Left lung (tissue), 10 donors: Measurements from ENCODE around the gene DPYSL4. TPM values are rescaled to one million over a fixed set of nuclear protein-coding genes. Genes with fewer than 3 reads are reported as not detected.

Experiments
- ATAC-seq: fragments of 200-7000 bp; cut with Tn5 transposase; one replicate; pipeline ENCODE4 v1.9.1; 2020; ENCODE audit warnings: moderate library complexity
- DNase-seq, 4 donors: peaks; one replicate each; pipeline ENCODE4 v3.0.0-alpha.2; 2013 to 2020
- H3K27ac ChIP-seq, 2 donors: fragments of 200-600 bp; sonication (generic) in 1 of 2; one replicate each; pipeline versions ENCODE4 v1.5.0 to v1.8.0; 2020 to 2021
- H3K27me3 ChIP-seq, 2 donors: fragments of 200-600 bp; sonication (generic) in 1 of 2; one replicate each; pipeline versions ENCODE4 v1.5.0 to v1.8.0; 2020 to 2021
- H3K36me3 ChIP-seq, 2 donors: fragments of 200-600 bp; sonication (generic) in 1 of 2; one replicate each; pipeline versions ENCODE4 v1.5.0 to v1.8.0; 2020 to 2021
- H3K4me1 ChIP-seq, 2 donors: fragments of 200-600 bp; one replicate each; pipeline ENCODE4 v1.8.0; 2021
- H3K4me3 ChIP-seq, 2 donors: fragments of 200-600 bp; sonication (generic) in 1 of 2; one replicate each; pipeline versions ENCODE4 v1.5.0 to v1.8.0; 2020 to 2021; ENCODE audit warnings: mild to moderate bottlenecking in 1 of 2
- H3K9me3 ChIP-seq, 2 donors: fragments of 200-600 bp; sonication (generic) in 1 of 2; one replicate each; pipeline versions ENCODE4 v1.5.0 to v1.8.0; 2020 to 2021
- CTCF ChIP-seq, 2 donors: fragments of 200-600 bp; sonication (generic) in 1 of 2; IDR thresholded peaks; one replicate each; pipeline versions ENCODE4 v1.5.0 to v1.8.0; 2021; ENCODE audit warnings: antibody characterized with exemption in 2 of 2
- intact Hi-C, 2 donors: fragments of 100-400 bp; cut with DNase I; formaldehyde crosslinking; loops; one replicate each; pipeline versions ENCODE4 v1.11.2 to v1.14.2; 2022
- polyA plus RNA-seq, 6 donors: library from polyadenylated mRNA; unstranded; fragments of 120-200 nt; gene quantifications; one replicate each; pipeline ENCODE4 v1.2.1, GENCODE V29; 2013; ENCODE audit not compliant: insufficient read length in 6 of 6
- total RNA-seq, 2 donors: library from RNA; stranded (reverse); fragmentation: NEBNext Ultra II Directional; extraction: Animal tissue kit (Norgen Biotek cat#: 25700); gene quantifications; one replicate each; pipeline ENCODE4 v1.2.1, GENCODE V29; 2021
- donor health status: DM: no; HTN: yes; CAD: no.
- donor health status: DM: no; HTN: no; CAD: no.

DPYSL4 gene
- total and polyA plus RNA-seq, 8 donors, result 1.3 to 14.6 (median 10.4) TPM

DNA sequence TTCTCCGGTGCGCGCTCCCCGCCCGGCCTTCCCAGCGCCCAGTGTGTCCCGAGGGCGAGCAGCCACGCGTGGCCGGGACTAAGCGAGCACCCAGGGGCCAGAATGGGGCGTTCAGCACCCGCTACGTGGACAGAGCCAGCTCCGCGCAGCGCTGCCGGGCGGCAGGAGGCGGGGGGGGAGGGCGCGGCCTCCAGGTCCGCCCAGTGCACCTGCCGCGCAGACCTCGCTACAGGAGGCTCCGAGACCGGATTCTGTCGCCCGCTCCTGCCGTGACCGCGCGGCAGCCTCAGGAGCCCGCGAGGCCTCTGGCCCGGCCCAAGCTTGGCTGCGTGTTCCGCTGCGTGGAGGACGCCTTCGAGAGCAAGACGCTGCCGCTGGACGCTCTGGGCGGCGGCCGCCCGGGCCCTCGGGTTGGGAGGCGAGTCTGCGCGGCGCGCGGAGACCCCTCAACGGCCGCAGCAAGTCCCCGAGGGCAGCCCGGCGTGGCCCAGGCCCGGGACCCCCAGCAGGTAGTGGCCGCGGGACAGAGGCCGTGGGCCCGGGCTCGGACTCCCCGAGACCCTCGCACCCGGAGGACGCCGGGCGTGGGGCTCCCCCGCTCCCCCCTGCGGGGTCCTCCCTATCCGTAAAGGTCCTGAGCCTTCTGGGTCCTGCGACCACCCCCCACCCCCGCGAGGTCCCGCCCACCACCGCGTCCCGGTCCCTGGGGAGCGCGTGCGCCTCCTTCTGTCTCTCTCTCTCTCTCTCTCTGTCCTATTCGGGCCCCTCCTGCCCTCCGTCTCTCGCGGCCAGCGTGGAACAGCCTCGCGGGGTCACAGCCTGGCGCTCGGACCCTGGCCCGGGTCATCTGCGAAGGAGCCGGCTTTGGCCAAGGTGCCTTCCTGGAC is 904 bp upstream of the DPYSL4 start:
- no peaks in the 10 kb centered on the region for H3K36me3 ChIP-seq
- ATAC-seq, result peak; percentile 96
- intact Hi-C loops, result no loop called here
- H3K27me3 ChIP-seq, result peaks cover 38 to 90% of the 10 kb centered on the region in 2 donors
- no peak overlapping the region for H3K27ac ChIP-seq
- peak in 3 of 4 donors; percentile 29 to 81 (median 51) for DNase-seq
- TF ChIP-seq CTCF (IDR thresholded peaks at IDR 0.05), result no peak
- H3K4me3 ChIP-seq, result peak overlapping the region in 1 of 2 donors; percentile 34
- peaks cover 4 to 23% of the 10 kb centered on the region in 2 donors for H3K4me1 ChIP-seq
- H3K9me3 ChIP-seq, result no peaks in the 10 kb centered on the region

DNA sequence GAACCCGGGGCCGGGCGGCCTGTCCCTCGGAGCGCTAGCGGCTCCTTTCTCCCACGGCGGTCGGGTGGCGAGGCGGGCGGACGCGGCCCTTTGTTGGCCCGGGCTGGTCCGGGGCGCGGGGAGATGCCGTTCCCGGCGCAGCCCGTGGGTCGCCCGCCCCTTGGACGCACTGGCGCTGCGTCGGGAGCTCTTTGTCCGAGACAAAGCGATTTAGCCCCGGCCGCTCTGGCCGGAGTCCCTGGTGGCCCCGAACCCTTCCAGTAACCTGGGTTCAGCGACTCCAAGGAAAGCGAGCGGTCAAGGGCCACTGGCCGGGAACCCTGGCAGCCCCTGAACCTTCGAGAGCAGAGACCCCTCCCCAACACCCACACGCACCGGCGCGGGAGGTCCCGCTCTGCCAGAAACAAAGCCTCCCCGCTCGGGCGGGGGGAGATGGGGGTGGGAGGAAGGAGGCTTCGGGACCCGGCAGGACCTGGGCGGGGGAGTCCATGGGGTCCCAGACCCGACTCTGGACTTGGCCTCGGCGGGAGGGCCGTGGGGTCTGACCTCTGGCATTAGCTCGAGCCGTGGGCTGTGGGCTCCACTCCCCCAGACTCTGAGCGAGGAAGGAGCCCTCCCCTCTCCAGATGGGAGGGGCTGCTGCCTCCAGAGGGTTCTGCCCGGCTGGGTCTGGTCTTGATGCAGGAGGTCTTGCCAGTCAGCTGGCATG is 836 bp downstream of the DPYSL4 start:
- H3K4me1 ChIP-seq, result peaks cover 4 to 23% of the 10 kb centered on the region in 2 donors
- H3K36me3 ChIP-seq, result no peaks in the 10 kb centered on the region
- ATAC-seq (no peak), DNase-seq (peak in 1 of 4 donors; percentile 69)
- H3K4me3 ChIP-seq, result peak overlapping the region; percentile 17 to 34
- no peaks in the 10 kb centered on the region for H3K9me3 ChIP-seq
- intact Hi-C loops, result no loop called here
- no peak overlapping the region for H3K27ac ChIP-seq
- peaks cover 38 to 80% of the 10 kb centered on the region in 2 donors for H3K27me3 ChIP-seq
- TF ChIP-seq CTCF (IDR thresholded peaks at IDR 0.05), result no peak

DNA sequence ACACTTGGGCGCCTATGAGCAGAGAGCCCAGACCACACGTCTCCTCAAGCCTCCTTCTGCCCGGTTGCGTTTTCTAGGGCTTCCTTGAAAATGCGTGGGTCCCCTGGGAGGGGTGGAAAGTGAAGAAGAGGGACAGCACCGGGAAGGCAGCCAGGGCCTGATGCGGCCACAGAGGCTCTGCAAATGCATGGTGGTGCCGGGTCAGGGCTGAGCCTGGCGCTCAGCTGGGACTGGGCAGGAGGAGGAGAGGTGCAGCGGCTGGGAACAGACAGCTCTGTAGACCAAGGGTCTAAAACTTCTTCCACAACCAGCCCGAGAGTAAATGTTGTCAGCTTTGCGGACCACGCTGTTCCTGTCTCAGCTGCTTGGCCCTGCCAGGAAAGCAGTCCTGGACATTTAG is 1.6 kb downstream of the DPYSL4 start:
- no peak overlapping the region for H3K27ac ChIP-seq
- H3K4me1 ChIP-seq, result peaks cover 4 to 23% of the 10 kb centered on the region in 2 donors
- H3K4me3 ChIP-seq, result no peak overlapping the region
- no peak for TF ChIP-seq CTCF (IDR thresholded peaks at IDR 0.05)
- H3K36me3 ChIP-seq, result no peaks in the 10 kb centered on the region
- H3K9me3 ChIP-seq, result no peaks in the 10 kb centered on the region
- intact Hi-C loops, result no loop called here
- H3K27me3 ChIP-seq, result peaks cover 38 to 80% of the 10 kb centered on the region in 2 donors
- DNase-seq (no peak), ATAC-seq (no peak)

GRCh38 chr10:132189016-132189415 is 2.3 kb downstream of the DPYSL4 start:
- intact Hi-C loops, result no loop called here
- ATAC-seq, result no peak
- Histone ChIP-seq H3K4me3 (no peak overlapping the region), H3K27ac (no peak overlapping the region), H3K36me3 (no peaks in the 10 kb centered on the region), H3K27me3 (peaks cover 38 to 73% of the 10 kb centered on the region in 2 donors), H3K9me3 (no peaks in the 10 kb centered on the region), H3K4me1 (peaks cover 4 to 23% of the 10 kb centered on the region in 2 donors)
- TF ChIP-seq CTCF (IDR thresholded peaks at IDR 0.05), result no peak
- DNase-seq, result peak in 1 of 4 donors; percentile 59
